ENCODE data around the gene DAPK2. TPM values are rescaled to one million over a fixed set of nuclear protein-coding genes. Genes with fewer than 3 reads are reported as not detected.

DAPK2 gene
- total and polyA plus RNA-seq, 2 of the 4 experiments (the other 2 are of a cell fraction): 0.34 to 0.36 TPM

GRCh38 chr15:64014995-64015394, 31.3 kb downstream of the DAPK2 start:
- no peak overlapping the region for H4K5ac ChIP-seq (ENCODE audit: low read depth, low read length)
- no peak overlapping the region for H3K56ac ChIP-seq (ENCODE audit: extremely low read depth, insufficient read depth, low read length)
- no peak overlapping the region for H3K4ac ChIP-seq (ENCODE audit: low read depth, low read length)
- H3K4me2 ChIP-seq (ENCODE audit: low read depth, low read length): no peak overlapping the region
- H4K20me1 ChIP-seq (ENCODE audit: insufficient read depth, low read length): no peaks in the 10 kb centered on the region
- intact Hi-C loops (cut with micrococcal nuclease) (no loop called here), dilution Hi-C loops (cut with HindIII; ENCODE audit: low sequenced_read_pairs, unreplicated experiment) (no loop called here), in situ Hi-C loops (cut with MboI; ENCODE audit: low sequenced_read_pairs) (no loop called here)
- H2BK15ac ChIP-seq (ENCODE audit: low read depth, low read length): no peak overlapping the region
- H2BK20ac ChIP-seq (ENCODE audit: low read depth, low read length): no peak overlapping the region
- no peak overlapping the region for H3K18ac ChIP-seq (ENCODE audit: low read depth, low read length)
- DNase-seq (no peak), ATAC-seq (ENCODE audit: low read depth) (no peak)
- H3K79me1 ChIP-seq (ENCODE audit: low read depth in 1 of 2, low read length in 2 of 2): no peaks in the 10 kb centered on the region
- no peak overlapping the region for H3K9ac ChIP-seq (ENCODE audit: low read depth, low read length)
- H3K9me1 ChIP-seq (ENCODE audit: insufficient read depth, low read length): no peaks in the 10 kb centered on the region; the same call in 1 of the 2 replicates
- H2BK120ac ChIP-seq (ENCODE audit: low read depth, low read length): no peak overlapping the region
- no peak overlapping the region for H3K27ac ChIP-seq (ENCODE audit: insufficient read depth, low read length)
- peaks cover 9% of the 10 kb centered on the region; the same call in 1 of the 2 replicates for H3K27me3 ChIP-seq (ENCODE audit: control insufficient read depth, insufficient read depth, low read length)
- TF ChIP-seq NFE2L2 (IDR thresholded peaks at IDR 0.05; ENCODE audit: low read depth, low read length) (no peak), RCOR1 (IDR thresholded peaks at IDR 0.05; ENCODE audit: insufficient replicate concordance, low read length) (no peak), FOS (IDR thresholded peaks at IDR 0.05; ENCODE audit: low read depth, low read length) (no peak), MAFK (IDR thresholded peaks at IDR 0.05; ENCODE audit: low read depth, low read length) (no peak), CHD1 (IDR thresholded peaks at IDR 0.05; ENCODE audit: low read depth, low read length) (no peak), CTCF (conservative IDR thresholded peaks at IDR 0.05; ENCODE audit: low read depth, low read length) (no peak), USF2 (IDR thresholded peaks at IDR 0.05; ENCODE audit: low read depth, low read length) (no peak), CEBPB (IDR thresholded peaks at IDR 0.05; ENCODE audit: low read depth, low read length) (no peak), SMC3 (IDR thresholded peaks at IDR 0.05; ENCODE audit: low read depth, low read length) (no peak), MXI1 (IDR thresholded peaks at IDR 0.05; ENCODE audit: borderline replicate concordance, low read depth, low read length) (no peak), RAD21 (IDR thresholded peaks at IDR 0.05; ENCODE audit: low read length) (no peak), MAZ (IDR thresholded peaks at IDR 0.05; ENCODE audit: borderline replicate concordance, low read depth, low read length) (no peak), ELK1 (IDR thresholded peaks at IDR 0.05; ENCODE audit: borderline replicate concordance, low read depth, low read length) (no peak), BHLHE40 (IDR thresholded peaks at IDR 0.05; ENCODE audit: low read depth, low read length) (no peak)
- H2BK5ac ChIP-seq (ENCODE audit: low read depth, low read length, poor library complexity, severe bottlenecking): no peak overlapping the region
- no peak overlapping the region for H4K8ac ChIP-seq (ENCODE audit: low read depth in 2 of 2, low read length in 2 of 2)
- 33% methylated on average over 1 of the region's 5 CpGs; no CpG with 5 or more reads in 1 of the 2 experiments for WGBS, 2 experiments (ENCODE audit: extremely low coverage in 2 of 2, insufficient read length in 1 of 2)
- no peak overlapping the region for H3K4me3 ChIP-seq (ENCODE audit: insufficient read depth, low read depth, low read length)
- H2AK5ac ChIP-seq (ENCODE audit: low read depth, low read length): no peak overlapping the region
- H3K36me3 ChIP-seq (ENCODE audit: control insufficient read depth, insufficient read depth, low read length): no peaks in the 10 kb centered on the region
- no peak overlapping the region for H3K23ac ChIP-seq (ENCODE audit: low read depth, low read length)
- CTCF ChIA-PET: no interaction called here
- H3K9me3 ChIP-seq (ENCODE audit: control insufficient read depth, insufficient read depth, low read length): peaks cover 2% of the 10 kb centered on the region; the same call in 1 of the 2 replicates
- H3K14ac ChIP-seq (replicated peaks; ENCODE audit: low read depth, low read length): no peak overlapping the region
- no peak overlapping the region for H2AK9ac ChIP-seq (replicated peaks; ENCODE audit: low read depth, low read length, poor library complexity)
- no peak overlapping the region for H2AFZ ChIP-seq (replicated peaks; ENCODE audit: low read length, poor library complexity)
- no peak overlapping the region for H4K91ac ChIP-seq (ENCODE audit: insufficient read depth, low read depth, low read length)
- peaks cover 4% of the 10 kb centered on the region; the same call in 1 of the 2 replicates for H3K4me1 ChIP-seq (ENCODE audit: control insufficient read depth, insufficient read depth, low read length)
- BruUV-seq (replicated peaks): no TSS peak
- POLR2A ChIA-PET (ENCODE audit: unreplicated experiment): no interaction called here
